ENCODE results near the gene GTSE1.

DNA sequence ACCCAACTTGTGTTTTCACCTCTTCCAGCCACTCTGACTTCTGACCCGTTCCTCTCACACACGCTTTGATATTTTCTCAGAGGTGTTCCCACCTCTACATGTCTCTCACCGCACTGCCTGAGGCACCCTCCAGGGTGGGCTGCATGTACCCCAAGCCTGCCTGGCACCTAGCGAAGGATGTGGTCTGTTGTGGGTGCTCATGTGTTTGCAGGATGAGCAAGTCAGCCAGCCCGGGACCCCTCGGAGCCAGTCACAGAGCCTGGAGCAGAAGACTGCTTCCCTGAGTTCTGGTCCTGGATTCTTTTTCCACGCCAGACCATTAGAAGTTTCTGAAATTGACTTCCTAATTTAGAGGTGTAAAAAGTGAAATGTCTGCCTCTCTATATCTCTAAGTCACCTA is 3.8 kb downstream of the GTSE1 start:
- TF ChIP-seq, protein P1, sequence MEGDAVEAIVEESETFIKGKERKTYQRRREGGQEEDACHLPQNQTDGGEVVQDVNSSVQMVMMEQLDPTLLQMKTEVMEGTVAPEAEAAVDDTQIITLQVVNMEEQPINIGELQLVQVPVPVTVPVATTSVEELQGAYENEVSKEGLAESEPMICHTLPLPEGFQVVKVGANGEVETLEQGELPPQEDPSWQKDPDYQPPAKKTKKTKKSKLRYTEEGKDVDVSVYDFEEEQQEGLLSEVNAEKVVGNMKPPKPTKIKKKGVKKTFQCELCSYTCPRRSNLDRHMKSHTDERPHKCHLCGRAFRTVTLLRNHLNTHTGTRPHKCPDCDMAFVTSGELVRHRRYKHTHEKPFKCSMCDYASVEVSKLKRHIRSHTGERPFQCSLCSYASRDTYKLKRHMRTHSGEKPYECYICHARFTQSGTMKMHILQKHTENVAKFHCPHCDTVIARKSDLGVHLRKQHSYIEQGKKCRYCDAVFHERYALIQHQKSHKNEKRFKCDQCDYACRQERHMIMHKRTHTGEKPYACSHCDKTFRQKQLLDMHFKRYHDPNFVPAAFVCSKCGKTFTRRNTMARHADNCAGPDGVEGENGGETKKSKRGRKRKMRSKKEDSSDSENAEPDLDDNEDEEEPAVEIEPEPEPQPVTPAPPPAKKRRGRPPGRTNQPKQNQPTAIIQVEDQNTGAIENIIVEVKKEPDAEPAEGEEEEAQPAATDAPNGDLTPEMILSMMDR (IDR thresholded peaks at IDR 0.05), result no peak
- TF ChIP-seq EZH2 (IDR thresholded peaks at IDR 0.05) (no peak), EZH2phosphoT487 (IDR thresholded peaks at IDR 0.05) (no peak)
